HG03280 (cell line): ENCODE measurements around the gene LCN12.

Experiments
- ATAC-seq: cut with Tn5 transposase; IDR thresholded peaks from one replicate; pipeline ENCODE4 v1.9.1; 2021; ENCODE audit warnings: mild to moderate bottlenecking, moderate library complexity; ENCODE audit not compliant: unreplicated experiment

The LCN12 gene

DNA sequence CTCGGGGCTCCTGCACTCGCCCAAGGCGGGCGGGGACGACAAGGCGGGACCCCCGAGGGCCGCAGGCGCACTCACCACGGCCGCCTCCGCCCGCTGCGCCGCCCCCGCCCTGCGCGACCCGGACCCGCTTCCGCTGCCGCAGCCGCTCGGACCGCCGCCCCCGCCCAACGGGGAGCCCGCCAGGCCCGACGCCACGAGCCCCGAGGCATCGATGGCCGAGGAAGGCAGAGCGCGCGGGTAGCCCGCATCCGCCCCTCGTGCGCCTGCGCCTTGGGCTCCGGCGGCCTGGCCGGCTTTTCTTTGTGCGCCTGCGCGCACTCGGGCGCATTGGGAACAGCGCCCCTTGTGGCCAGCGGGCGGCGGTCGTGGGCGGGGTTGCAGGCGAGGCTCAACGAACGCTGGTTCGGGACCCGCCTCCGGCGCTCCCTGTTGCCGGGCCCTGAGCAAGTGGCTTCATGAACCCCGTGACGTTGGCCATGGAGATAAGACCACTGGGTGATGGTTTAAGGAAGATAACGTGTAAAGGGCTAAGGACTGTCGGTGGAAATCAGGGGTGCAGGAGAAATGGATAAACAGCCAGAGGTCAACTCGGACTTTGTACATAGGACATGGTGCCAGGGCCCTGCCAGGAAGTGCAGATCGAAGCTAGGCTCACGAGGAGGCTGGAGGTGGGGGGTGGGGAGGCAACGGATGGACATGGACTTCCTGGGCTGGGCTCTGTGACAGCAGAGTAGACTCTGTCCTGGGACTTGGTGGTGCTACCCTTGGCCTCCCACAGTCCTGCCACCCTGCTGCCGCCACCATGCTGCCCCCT, 7.3 kb upstream of the LCN12 start, which contains the start of the genes C8G and FBXW5:
TSS of gene C8G (plus strand) at position 725 of the 814 bp plus-strand sequence. CDS start at position 803, 78 bp downstream.
TSS of gene FBXW5 (minus strand) at position 220 of the 814 bp plus-strand sequence. CDS start 655 bp downstream, outside the sequence.
- peak; percentile 86 for ATAC-seq

DNA sequence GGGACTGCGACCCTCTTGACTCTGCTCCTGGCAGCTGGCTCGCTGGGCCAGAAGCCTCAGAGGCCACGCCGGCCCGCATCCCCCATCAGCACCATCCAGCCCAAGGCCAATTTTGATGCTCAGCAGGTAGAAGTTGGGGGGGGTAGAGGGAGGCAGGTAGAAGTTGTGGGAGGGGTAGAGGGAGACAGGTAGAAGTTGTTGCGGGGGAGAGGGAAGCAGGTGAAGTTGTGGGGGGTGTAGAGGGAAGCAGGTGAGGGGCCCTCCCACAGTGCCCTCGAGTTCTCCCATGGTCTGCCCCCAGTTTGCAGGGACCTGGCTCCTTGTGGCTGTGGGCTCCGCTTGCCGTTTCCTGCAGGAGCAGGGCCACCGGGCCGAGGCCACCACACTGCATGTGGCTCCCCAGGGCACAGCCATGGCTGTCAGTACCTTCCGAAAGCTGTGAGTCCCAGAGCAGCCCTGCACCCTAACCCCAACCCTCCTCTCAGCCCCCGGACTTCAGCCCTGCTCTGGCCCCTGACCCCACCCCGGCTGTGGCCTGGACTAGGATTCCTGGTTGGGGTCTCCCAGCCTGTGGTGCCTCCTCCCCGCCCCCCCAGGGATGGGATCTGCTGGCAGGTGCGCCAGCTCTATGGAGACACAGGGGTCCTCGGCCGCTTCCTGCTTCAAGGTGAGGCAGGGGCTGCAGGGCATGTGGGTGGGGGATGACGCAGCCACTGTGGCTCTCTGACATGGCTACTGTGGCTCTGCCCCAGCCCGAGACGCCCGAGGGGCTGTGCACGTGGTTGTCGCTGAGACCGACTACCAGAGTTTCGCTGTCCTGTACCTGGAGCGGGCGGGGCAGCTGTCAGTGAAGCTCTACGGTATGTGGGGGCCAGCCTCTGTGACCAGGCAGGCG, 6.5 kb upstream of the LCN12 start:
- ATAC-seq: no peak

DNA sequence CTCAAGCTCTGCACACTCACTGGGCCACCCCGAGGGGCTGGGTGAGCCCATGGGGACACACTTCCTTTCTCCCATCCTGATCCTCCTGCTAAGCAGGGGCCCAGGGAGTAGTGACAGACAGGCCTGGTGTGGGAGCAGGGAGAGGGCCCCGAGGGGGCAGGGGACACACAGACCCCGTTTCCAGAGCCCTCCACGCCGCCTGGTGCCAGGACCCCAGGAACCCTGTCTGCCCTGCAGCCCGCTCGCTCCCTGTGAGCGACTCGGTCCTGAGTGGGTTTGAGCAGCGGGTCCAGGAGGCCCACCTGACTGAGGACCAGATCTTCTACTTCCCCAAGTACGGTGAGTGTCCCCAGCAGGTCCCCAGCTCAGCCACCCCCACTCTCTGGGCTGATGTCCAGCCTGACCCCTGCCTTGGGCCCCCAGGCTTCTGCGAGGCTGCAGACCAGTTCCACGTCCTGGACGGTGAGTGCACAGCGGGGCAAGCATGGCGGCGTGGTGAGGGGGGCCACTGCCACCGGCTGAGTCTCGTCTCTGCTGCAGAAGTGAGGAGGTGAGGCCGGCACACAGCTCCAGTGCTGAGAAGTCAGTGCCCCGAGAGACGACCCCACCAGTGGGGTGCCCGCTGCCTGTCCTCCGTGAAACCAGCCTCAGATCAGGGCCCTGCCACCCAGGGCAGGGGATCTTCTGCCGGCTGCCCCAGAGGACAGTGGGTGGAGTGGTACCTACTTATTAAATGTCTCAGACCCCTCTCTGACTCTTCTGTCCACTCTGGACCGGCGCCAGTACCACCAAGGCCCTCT, 5.6 kb upstream of the LCN12 start:
- ATAC-seq: no peak

DNA sequence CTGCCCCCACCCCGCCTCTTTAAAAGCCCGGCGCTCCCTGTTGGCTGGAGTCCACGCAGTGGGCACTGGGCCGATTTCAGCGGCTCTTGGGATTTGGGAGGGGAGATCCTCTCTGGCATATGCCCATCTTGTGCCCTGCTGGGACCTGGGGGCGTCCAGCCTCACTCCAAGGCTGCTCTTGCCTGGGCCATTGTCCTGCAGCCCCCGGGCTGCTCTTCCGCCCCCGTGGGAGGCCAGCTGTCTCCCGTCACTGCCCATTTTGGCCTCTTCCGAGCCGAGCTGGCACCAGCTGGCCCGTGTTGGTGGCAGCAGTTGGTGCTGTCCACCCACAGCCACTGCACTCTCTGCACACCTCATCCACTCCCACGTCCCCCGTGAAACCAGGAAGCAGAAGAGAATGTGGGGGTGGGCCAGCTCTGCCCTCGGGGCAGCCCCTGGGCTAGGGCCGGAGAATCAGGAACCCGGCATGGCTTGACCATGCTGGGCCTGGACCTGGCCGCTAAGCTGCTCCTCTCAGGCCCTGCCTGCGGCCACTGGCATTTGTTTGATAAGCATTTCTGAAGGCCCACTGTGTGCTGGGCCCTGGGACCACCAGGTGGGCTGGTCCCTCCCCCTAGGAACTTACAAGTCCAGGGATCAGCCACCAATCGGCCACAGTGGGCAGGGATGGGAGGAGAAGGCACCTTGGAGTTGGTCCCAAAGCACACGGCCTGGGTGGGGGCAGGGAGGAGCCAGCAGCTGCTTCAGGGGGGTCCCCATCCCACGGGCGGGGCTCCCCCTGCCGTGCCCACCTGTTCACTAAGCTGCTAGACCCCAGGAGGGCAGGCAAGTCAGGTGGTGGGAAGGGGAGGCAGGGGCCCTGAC, 4.8 kb upstream of the LCN12 start:
- no peak for ATAC-seq

DNA sequence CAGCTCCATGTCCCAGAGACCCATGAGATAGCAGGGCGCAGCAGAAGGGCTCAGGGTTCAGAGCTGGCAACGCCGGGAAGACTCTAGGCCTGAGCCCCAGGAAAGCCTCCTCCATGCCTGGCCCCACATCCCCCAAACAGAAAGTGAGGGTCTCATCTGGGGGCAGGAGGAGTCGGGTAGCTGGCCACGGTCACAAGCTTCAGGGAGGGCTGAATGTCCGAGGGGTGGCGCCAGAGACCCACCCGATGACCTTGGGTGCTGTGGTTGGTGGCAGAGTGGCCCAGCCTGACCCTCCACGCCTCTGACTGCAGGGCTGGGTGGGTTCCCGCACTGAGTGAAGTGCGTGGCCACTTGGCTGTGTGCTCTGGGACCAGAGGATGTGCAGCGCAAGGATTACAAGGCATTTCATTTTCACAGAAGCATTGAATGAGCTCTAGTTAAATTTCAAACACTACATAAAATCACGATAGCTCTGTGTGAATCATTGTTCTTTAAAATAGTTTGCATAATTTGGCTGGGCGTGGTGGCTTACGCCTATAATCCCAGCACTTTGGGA, 4.0 kb upstream of the LCN12 start:
- no peak for ATAC-seq

DNA sequence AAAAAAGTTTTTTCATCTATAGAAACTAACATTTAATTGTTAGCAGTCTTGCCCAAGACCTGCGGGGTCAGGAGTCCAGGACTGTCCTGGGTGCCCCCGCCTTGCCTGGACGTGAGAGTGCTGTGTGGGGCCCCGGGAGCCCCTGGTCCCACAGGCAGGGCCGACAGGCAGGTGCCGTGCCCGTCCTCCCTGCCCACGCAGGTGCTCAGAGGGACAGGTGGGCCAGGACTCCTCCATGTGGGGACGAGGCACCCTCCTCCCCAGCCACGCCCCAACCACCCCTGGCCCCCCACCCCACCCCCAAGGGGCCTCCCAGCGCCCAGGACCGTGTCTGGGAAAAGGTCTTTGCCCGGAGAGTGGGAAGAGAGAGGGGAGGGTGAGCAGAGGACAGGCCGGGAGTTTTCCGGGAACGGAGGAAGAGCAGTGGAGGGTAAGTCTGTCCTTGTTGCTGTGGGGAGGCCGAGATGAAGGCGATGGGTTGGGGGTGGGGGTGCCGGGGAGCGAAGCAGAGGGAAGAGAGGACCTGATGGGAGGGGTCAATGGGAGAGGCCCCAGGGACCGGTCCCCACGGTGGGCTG, 2.7 kb upstream of the LCN12 start:
- no peak for ATAC-seq

DNA sequence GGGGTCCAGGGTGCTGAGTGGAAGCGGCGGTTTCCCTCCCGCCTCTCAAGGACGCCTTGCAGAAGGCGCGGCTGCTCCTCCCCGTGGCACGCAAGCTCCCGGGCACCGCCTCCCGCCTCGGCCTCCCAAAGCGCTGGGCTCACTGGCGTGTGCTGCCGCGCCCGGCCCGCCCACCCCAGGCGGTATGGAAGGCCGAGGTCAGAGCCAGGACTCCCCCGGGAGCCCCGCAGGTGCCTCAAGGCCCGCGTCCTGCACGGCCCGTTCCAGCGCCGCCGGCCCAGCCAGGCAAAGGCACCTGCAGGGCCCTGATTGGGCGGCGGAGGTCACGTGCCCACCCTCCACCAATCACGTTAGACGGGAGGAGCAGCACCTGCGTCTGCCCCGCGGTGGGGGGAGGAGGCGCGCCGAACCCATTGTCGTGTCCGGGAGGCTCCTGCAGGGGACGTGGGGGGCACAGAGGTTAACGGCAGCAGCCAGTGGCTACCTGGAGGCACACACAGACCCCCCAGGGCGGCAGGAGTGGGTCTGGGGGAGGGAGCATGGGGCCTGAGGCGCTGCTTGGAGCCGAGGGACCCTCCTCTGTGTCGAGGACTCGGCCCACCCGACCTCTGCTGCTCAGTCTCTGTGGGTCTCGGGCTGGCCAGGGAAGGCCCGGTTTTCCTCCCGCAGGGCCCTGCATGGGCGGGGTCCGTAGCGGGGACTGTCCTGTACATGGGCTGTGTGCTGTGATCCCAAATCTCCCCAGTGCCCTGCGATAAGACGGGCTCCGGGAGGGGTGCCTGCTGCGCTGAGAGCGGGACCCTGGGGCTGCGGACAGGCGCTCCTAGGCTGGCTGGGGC, 2.0 kb upstream of the LCN12 start:
- peak; percentile 90 for ATAC-seq

DNA sequence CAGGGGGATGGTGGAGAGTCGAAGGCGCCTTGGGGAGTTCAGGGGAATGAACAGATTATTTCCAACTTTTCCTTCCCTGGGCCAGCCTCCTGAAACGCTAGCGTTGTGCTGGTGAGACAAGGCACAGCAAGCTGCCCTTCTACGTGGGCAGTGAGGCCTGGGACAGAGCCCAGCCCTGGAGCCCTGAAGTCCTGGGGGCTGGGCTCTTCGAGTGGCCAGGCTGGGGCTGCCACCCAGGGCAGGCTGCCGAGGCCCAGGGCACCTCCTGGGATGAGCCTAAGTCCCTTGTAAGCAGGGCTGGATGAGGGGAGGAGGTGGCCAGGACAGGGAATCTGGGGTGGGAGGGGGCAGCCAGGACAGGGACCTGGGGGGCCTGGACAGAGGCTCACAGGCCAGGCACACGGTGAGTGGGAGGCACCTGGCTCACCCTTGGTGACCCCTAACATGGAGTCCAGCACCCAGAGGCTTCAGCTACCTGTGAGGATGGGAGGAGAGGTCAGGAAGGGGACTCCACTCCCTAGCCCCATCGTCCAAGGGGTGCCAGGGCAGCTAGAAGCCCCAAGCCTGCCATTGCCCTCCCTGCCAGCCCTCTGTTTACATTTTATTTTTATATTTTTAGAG, 1.3 kb upstream of the LCN12 start:
- ATAC-seq: no peak

DNA sequence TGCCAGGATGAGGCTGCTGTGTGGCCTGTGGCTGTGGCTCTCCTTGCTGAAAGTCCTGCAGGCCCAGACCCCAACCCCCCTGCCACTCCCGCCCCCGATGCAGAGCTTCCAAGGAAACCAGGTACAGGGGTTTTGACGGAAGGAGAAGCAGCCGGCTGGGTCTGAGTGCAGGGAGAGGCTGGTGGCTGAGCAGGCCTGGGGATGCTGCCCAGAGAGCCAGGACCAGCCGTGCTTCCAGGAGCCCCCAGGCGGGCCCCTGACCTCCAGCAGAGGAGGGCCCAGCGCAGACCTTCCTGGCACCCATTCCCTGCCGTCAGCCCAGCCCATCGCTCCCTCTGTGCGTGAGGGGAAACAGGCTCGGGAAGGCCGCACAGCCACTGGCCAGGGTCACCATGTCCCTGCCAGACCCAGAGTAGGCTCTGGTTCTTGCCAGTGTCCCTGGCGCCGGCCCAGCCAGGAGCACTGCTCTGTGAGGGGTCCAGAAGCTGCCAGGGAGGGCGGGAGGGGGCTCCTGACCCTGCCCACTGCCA, 313 bp downstream of the LCN12 start:
- ATAC-seq: no peak

DNA sequence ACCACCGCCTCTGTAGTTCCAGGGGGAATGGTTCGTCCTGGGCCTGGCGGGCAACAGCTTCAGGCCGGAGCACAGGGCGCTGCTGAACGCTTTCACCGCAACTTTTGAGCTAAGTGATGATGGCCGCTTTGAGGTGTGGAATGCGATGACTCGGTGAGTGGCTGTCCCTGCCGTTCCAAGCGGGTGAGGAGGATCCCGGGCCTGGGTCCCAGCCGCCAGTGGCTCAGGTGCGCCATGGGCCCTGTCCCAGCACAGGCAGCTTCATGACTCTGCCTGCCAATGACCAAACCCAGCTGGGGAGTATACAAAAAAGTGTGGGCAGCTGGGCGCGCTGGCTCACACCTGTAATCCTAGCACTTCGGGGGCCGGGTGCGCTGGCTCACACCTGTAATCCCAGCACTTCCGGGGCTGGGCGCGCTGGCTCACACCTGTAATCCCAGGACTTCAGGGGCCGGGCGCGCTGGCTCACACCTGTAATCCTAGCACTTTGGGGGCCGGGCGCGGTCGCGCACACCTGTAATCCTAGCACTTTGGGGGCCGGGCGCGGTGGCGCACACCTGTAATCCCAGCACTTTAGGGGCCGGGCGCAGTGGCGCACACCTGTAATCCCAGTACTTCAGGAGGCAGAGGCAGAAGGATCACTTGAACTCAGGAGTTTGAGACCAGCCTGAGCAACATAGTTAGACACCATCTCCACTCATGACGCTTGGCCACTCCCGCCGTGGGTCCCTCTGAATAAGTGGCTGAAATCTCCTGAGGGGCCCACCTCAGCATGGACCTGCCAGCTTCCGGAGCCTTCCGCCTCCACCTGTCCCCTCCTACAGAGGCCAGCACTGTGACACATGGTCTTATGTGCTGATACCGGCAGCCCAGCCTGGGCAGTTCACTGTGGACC, 1.1 kb downstream of the LCN12 start:
- ATAC-seq: no peak

DNA sequence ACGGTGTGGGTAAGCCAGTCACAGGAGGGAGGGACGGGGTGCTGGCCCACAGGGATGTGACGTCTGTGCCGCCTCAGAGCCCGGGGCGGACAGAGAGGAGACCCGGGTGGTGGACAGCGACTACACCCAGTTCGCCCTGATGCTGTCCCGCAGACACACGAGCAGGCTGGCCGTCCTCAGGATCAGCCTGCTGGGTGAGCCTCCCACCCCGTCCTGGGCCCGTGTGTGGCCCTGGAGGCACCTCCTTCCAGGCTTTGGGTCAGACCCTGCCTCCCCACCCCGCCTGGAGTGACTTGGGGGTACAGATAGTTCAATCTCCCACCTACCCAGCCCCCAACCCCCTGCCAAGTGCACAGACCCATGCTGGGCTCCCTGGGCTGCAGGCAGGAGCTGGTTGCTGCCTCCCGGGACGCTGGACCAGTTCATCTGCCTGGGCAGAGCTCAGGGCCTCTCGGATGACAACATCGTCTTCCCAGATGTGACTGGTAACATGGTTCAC, 1.7 kb downstream of the LCN12 start:
- ATAC-seq: no peak

DNA sequence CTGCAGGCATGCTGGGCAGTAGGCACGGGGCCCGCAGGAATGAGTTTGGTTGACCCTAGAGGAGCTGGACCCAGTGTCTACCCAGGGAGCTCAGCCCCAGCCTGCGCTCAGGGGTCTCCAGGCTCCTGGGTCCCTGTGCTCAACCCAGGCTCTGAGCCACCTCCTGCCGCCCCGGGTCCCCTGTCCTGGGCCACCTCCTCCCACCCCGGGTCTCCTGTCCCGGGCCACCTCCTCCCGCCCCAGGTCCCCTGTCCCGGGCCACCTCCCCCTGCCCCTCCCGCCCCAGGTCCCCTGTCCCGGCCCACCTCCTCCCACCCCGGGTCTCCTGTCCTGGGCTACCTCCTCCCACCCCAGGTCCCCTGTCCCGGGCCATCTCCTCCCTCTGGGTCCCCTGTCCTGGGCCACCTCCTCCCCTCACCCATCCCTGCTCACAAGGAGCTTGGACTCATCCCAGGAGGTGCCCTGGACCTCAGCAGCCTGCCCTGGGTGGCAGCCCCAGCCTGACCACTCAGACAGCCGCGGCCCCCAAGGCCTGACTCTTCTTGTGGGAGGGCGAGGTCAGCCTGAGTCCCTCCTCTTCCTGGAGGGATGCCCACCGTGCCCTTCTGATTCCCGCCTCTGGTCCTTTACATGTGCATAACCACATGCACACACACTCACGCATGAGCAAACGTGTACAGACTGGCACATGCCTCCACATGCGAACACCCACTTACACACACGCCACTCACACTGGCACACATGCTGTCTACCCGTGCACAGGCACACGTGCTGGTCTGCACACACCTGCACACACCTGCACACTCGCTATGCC, 2.4 kb downstream of the LCN12 start:
- ATAC-seq: no peak

DNA sequence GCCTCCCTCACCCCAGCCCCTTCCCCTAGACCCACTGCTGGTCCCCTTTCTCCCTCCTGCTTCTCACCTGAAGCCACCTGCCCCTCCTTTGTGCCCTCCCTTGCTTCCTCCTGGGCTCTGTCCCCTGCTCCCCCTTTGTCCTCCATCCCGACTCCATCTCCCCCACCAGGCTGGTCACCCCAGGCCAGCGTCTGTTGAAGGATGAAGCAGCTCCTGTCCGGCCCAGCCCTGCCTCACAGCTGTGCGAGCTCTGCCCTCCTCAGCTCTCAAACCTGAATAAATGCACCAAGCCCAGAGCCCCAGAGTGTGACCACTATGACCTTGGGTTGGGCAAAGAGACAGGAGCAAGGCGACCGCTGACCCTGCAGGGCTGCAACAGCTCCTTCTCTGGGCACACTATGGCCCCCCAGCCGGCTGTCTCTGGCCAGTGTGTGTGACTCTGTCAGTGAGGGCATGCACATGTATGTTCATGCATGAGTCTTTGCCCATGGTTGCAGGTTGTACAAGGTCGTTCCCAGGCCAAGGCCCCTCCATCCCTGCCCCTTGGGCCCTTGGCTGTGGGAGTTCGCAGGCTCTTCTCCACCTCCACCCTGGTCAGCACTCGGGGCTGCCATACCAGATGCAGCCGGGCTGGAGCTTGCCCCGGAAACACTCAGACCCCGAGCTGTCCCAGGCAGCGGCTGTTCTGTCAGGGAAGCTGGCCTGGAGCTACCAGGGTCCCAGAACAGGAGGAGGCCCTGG, 3.3 kb downstream of the LCN12 start:
- no peak for ATAC-seq

DNA sequence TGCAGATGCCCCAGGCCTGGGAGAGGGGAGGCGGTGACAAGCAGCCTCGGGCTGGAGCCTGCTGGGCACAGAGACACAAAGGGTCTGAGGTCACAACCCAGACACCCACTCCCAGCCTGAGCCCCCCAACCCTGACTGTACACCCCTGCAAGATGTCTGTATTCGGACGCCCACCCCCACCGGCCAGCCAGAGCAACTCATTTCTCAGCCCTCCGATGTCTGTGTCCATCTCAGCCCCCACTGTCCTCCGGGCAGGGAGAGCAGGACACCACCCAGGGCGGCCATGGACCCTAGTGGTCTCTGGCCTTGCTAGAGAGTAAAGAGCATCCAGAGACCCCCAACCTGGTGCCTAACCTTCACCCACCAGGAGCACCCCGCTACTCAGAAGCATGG, 3.9 kb downstream of the LCN12 start:
- ATAC-seq: no peak

DNA sequence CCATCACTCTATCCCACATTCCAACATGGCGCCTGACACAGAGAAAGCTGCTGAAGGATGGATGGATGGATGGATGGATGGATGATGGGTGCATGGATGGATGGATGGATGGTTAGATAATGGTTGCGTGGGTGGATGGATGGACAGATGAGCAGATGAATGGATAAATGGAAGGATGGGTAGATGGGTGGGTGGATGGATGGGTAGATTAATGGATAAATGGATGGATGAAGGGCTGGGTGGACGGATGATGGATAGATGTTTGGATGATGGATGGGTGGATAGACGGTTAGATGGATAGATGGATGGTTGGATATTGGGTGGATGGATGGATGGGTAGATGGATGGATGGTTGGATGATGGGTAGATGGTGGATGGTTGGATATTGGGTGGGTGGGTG, 4.5 kb downstream of the LCN12 start:
- ATAC-seq: no peak
